Skeletal muscle tissue (tissue), 4 donors: Measurements from ENCODE around the gene AGPAT2. TPM values are rescaled to one million over a fixed set of nuclear protein-coding genes. Genes with fewer than 3 reads are reported as not detected.
A peak's percentile ranks its signal among the peaks of the same experiment; 100 is the strongest.

Experiments used
- H3K27ac ChIP-seq: one replicate; pipeline ENCODE4 v1.7.0; 2013; ENCODE audit warnings: mild to moderate bottlenecking, low read depth, low read length, inconsistent platforms
- H3K27me3 ChIP-seq, 3 donors: one replicate each; pipeline ENCODE4 v1.7.0; 2013; ENCODE audit warnings: low read length in 3 of 3; ENCODE audit not compliant: control insufficient read depth in 3 of 3, insufficient read depth in 3 of 3
- H3K36me3 ChIP-seq, 3 donors: one replicate each; pipeline ENCODE4 v1.7.0; 2013; ENCODE audit warnings: low read length in 3 of 3; ENCODE audit not compliant: control insufficient read depth in 3 of 3, insufficient read depth in 3 of 3
- H3K4me1 ChIP-seq, 3 donors: one replicate each; pipeline ENCODE4 v1.7.0; 2013; ENCODE audit warnings: low read length in 3 of 3, mild to moderate bottlenecking in 3 of 3; ENCODE audit not compliant: control insufficient read depth in 3 of 3, insufficient read depth in 3 of 3
- H3K4me3 ChIP-seq, 3 donors: one replicate each; pipeline ENCODE4 v1.7.0; 2013; ENCODE audit warnings: low read length in 3 of 3
- H3K9ac ChIP-seq, 3 donors: one replicate each; pipeline ENCODE4 v1.7.0; 2013; ENCODE audit warnings: low read length in 3 of 3, mild to moderate bottlenecking in 3 of 3, moderate library complexity in 2 of 3, low read depth in 1 of 3
- H3K9me3 ChIP-seq, 3 donors: one replicate each; pipeline ENCODE4 v1.7.0; 2013; ENCODE audit warnings: low read length in 3 of 3; ENCODE audit not compliant: control insufficient read depth in 3 of 3
- total RNA-seq: library from RNA; depleted of rRNA; stranded (reverse); fragments of >200 nt; gene quantifications from one replicate; pipeline ENCODE4 v1.2.3, GENCODE V29; 2014
- donor health status: Osteomylitis.

AGPAT2 gene
- total RNA-seq, 1 donor from 2014 or later = 27.1 TPM

- peaks cover 0 to 12% (median 6%) of the 10 kb centered on the region in 3 donors for H3K27me3 ChIP-seq
- H3K9ac ChIP-seq = no peak overlapping the region
Observed at GRCh38 chr9:136629879-136630661, 57.2 kb downstream of the AGPAT2 start.

GRCh38 chr9:136629001-136629878 is 58.0 kb downstream of the AGPAT2 start:
- Histone ChIP-seq H3K27me3 (peaks cover 0 to 12% (median 6%) of the 10 kb centered on the region in 3 donors), H3K4me3 (no peak overlapping the region), H3K27ac (no peak overlapping the region), H3K9ac (no peak overlapping the region), H3K36me3 (no peaks in the 10 kb centered on the region), H3K9me3 (no peaks in the 10 kb centered on the region), H3K4me1 (peaks cover 23 to 33% (median 32%) of the 10 kb centered on the region in 3 donors)

More at GRCh38 chr9:136629879-136630661, 57.2 kb downstream of the AGPAT2 start:
- Histone ChIP-seq H3K36me3 (no peaks in the 10 kb centered on the region), H3K4me3 (no peak overlapping the region), H3K9me3 (no peaks in the 10 kb centered on the region), H3K27ac (no peak overlapping the region), H3K4me1 (peaks cover 15 to 24% (median 23%) of the 10 kb centered on the region in 3 donors)

- no peak overlapping the region for H3K9ac ChIP-seq
- peaks cover 26 to 40% (median 37%) of the 10 kb centered on the region in 3 donors for H3K4me1 ChIP-seq
- peaks cover 0 to 12% (median 6%) of the 10 kb centered on the region in 3 donors for H3K27me3 ChIP-seq
- no peak overlapping the region for H3K4me3 ChIP-seq
- H3K36me3 ChIP-seq = no peaks in the 10 kb centered on the region
- no peaks in the 10 kb centered on the region for H3K9me3 ChIP-seq
- H3K27ac ChIP-seq = no peak overlapping the region
Observed at GRCh38 chr9:136628268-136628667, 59.0 kb downstream of the AGPAT2 start.

- Histone ChIP-seq H3K36me3 (no peaks in the 10 kb centered on the region), H3K27me3 (peaks cover 0 to 11% (median 4%) of the 10 kb centered on the region in 3 donors), H3K9ac (no peak overlapping the region), H3K27ac (no peak overlapping the region), H3K4me3 (no peak overlapping the region), H3K9me3 (no peaks in the 10 kb centered on the region), H3K4me1 (peaks cover 26 to 40% (median 37%) of the 10 kb centered on the region in 3 donors)
Observed at GRCh38 chr9:136627703-136628102, 59.6 kb downstream of the AGPAT2 start.

GRCh38 chr9:136626740-136627642 is 60.3 kb downstream of the AGPAT2 start:
- Histone ChIP-seq H3K27ac (no peak overlapping the region), H3K9ac (no peak overlapping the region), H3K4me3 (no peak overlapping the region), H3K9me3 (no peaks in the 10 kb centered on the region), H3K36me3 (no peaks in the 10 kb centered on the region), H3K4me1 (peaks cover 26 to 40% (median 37%) of the 10 kb centered on the region in 3 donors), H3K27me3 (peaks cover 0 to 9% (median 3%) of the 10 kb centered on the region in 3 donors)

- H3K4me1 ChIP-seq = peaks cover 25 to 37% (median 34%) of the 10 kb centered on the region in 3 donors
- no peaks in the 10 kb centered on the region for H3K9me3 ChIP-seq
- peaks cover 0 to 8% (median 3%) of the 10 kb centered on the region in 3 donors for H3K27me3 ChIP-seq
- H3K36me3 ChIP-seq = no peaks in the 10 kb centered on the region
- peak overlapping the region; percentile 5 for H3K27ac ChIP-seq
- no peak overlapping the region for H3K4me3 ChIP-seq
- H3K9ac ChIP-seq = peak overlapping the region in 1 of 3 donors; percentile 16
Observed at GRCh38 chr9:136626066-136626725, 61.1 kb downstream of the AGPAT2 start.

- peaks cover 22 to 29% (median 26%) of the 10 kb centered on the region in 3 donors for H3K4me1 ChIP-seq
- H3K27ac ChIP-seq = peak overlapping the region; percentile 5
- H3K9ac ChIP-seq = peak overlapping the region in 1 of 3 donors; percentile 16
Observed at GRCh38 chr9:136625101-136626065, 61.9 kb downstream of the AGPAT2 start.

GRCh38 chr9:136624184-136624951 is 62.9 kb downstream of the AGPAT2 start:
- Histone ChIP-seq H3K9ac (no peak overlapping the region), H3K4me1 (peaks cover 22 to 28% (median 28%) of the 10 kb centered on the region in 3 donors), H3K27ac (no peak overlapping the region)

More at GRCh38 chr9:136625101-136626065, 61.9 kb downstream of the AGPAT2 start:
- Histone ChIP-seq H3K27me3 (peaks cover 0 to 3% (median 0%) of the 10 kb centered on the region in 3 donors), H3K4me3 (no peak overlapping the region), H3K36me3 (no peaks in the 10 kb centered on the region), H3K9me3 (no peaks in the 10 kb centered on the region)

More at GRCh38 chr9:136624184-136624951, 62.9 kb downstream of the AGPAT2 start:
- Histone ChIP-seq H3K4me3 (no peak overlapping the region), H3K36me3 (no peaks in the 10 kb centered on the region), H3K9me3 (no peaks in the 10 kb centered on the region), H3K27me3 (no peaks in the 10 kb centered on the region)
